NCI-H1694 treated with DMSO at 0.1 percent for 48 hours (cell line): ENCODE results near the gene GALT.
A peak's percentile ranks its signal among the peaks of the same experiment; 100 is the strongest.

Experiments
- DNase-seq: peaks from one replicate; lab custom pipeline; 2025; lab: John Stamatoyannopoulos, UW

Gene GALT

GRCh38 chr9:34651876-34652601, 5.6 kb downstream of the GALT start, which contains the start of gene IL11RA:
Gene IL11RA, plus strand, starts transcription at chr9:34652185. Its CDS starts 3,033 bp downstream, at chr9:34655218.
- peak; percentile 81 for DNase-seq

GRCh38 chr9:34652602-34653000, 6.1 kb downstream of the GALT start:
- no peak for DNase-seq

- peak; percentile 62 for DNase-seq
Observed at GRCh38 chr9:34653151-34654072, 6.9 kb downstream of the GALT start.

GRCh38 chr9:34654323-34655051, 8.0 kb downstream of the GALT start:
- peak; percentile 85 for DNase-seq

- DNase-seq = no peak
Observed at GRCh38 chr9:34655394-34655793, 8.9 kb downstream of the GALT start.

GRCh38 chr9:34656992-34657391, 10.5 kb downstream of the GALT start:
- no peak for DNase-seq

GRCh38 chr9:34658461-34658860, 12.0 kb downstream of the GALT start:
- DNase-seq = no peak

- DNase-seq = no peak
Observed at GRCh38 chr9:34659592-34660253, 13.2 kb downstream of the GALT start.

GRCh38 chr9:34662526-34663302, 16.2 kb downstream of the GALT start, which contains the start of gene CCL27:
Gene CCL27, minus strand, starts transcription at chr9:34662657. Its CDS starts 24 bp downstream, at chr9:34662633.
- no peak for DNase-seq

GRCh38 chr9:34663303-34663605, 16.8 kb downstream of the GALT start:
- DNase-seq = no peak

- peak; percentile 53 for DNase-seq
Observed at GRCh38 chr9:34664281-34665066, 18.0 kb downstream of the GALT start.

GRCh38 chr9:34665067-34665380, 18.5 kb downstream of the GALT start:
- DNase-seq = no peak

- DNase-seq = peak; percentile 86
Observed at GRCh38 chr9:34665381-34666250, 19.1 kb downstream of the GALT start.

GRCh38 chr9:34669809-34670562, 23.5 kb downstream of the GALT start:
- DNase-seq = no peak

- DNase-seq = no peak
Observed at GRCh38 chr9:34671307-34671706, 24.8 kb downstream of the GALT start.

GRCh38 chr9:34674440-34674839, 28.0 kb downstream of the GALT start:
- no peak for DNase-seq

- peak; percentile 83 for DNase-seq
Observed at GRCh38 chr9:34675048-34675714, 28.7 kb downstream of the GALT start.

GRCh38 chr9:34675869-34676268, 29.4 kb downstream of the GALT start:
- DNase-seq = no peak
